Measurements from ENCODE around the gene RBMS3. TPM values are rescaled to one million over a fixed set of nuclear protein-coding genes. Genes with fewer than 3 reads are reported as not detected.
"Not testable (repeated sequence)": the region's sequence is repeated elsewhere in the genome, so short reads cannot be mapped to it uniquely, and the experiment has no call there.

RBMS3 gene
- total RNA-seq, 1 experiment from 2014 or later, result 0.42 TPM

DNA sequence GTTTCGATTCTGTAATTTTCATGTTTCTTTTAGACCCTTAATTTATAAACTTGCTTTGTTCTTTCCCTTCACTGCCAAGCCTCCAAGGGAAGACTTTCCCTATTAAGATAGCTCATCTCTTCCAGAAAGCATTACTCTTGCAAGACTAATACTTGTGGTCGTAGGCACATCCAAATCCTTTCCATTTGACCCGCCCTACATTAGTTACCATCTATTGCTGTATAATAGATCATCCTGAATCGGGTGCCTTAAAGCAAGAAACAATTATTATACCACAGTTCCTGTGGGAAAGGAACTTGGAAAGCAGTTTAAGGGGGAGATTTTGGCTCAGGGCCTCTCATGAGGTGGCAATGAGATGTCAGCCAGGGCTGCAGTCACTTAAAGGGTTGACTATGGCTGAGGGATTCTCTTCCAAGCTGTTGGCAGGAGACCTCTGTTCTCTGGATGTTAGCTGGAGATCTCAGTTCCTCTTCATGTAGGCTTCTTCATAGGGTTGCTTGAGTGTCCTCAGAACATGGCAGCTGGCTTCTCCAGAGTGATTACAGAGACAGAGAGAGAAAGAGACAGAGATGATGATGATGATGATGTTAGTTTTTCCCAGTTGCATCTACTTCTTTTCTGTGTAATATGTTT lies 755.2 kb downstream of the RBMS3 start:
- ChIA-PET POLR2A (no interaction called here), CTCF (interaction anchor here (1.3 kb wide), 1 partner anchor 163 kb away, joined by 4 read pairs; no protein-coding TSS in a partner anchor), RAD21 (ENCODE audit: low non-redundant PET in 1 of 2, low total read pairs in 2 of 2, uncharacterized antibody in 2 of 2, unreplicated experiment in 2 of 2) (no interaction called here)
- H3K9me2 ChIP-seq (ENCODE audit: insufficient read depth), result no peaks in the 10 kb centered on the region
- ATAC-seq (no peak), DNase-seq (ENCODE audit: low read depth, low spot score) (no peak)
- intact Hi-C loops (cut with micrococcal nuclease), result no loop called here
- H3K79me2 ChIP-seq (ENCODE audit: insufficient read depth, low read length), result no peaks in the 10 kb centered on the region
- no peak overlapping the region for H3K4me3 ChIP-seq (replicated peaks in 1 of 2; ENCODE audit: low read depth in 1 of 2, low read length in 2 of 2)
- no peak overlapping the region for H3K9ac ChIP-seq (ENCODE audit: low read length)
- no peaks in the 10 kb centered on the region for H3K27me3 ChIP-seq (ENCODE audit: insufficient read depth, low read length)
- no peak overlapping the region for H2AFZ ChIP-seq (ENCODE audit: low read depth, low read length, poor library complexity, severe bottlenecking)
- no peaks in the 10 kb centered on the region for H3K36me3 ChIP-seq (ENCODE audit: control insufficient read depth in 1 of 2, insufficient read depth in 2 of 2, low read length in 2 of 2)
- TF ChIP-seq MAX (IDR thresholded peaks at IDR 0.05) (no peak), FOSL1 (IDR thresholded peaks at IDR 0.05; ENCODE audit: low read depth) (no peak), EZH2 (IDR thresholded peaks at IDR 0.05) (no peak), ATF3 (IDR thresholded peaks at IDR 0.05) (no peak), EGR1 (IDR thresholded peaks at IDR 0.05; ENCODE audit: low read depth) (no peak)
- no TSS peak for BruUV-seq (replicated peaks)
- no peaks in the 10 kb centered on the region for H3K9me3 ChIP-seq (ENCODE audit: control insufficient read depth in 1 of 2, insufficient read depth in 1 of 2, low read depth in 1 of 2, low read length in 2 of 2)
- H3K4me2 ChIP-seq (ENCODE audit: low read length), result no peak overlapping the region
- no peak overlapping the region for H3K27ac ChIP-seq (ENCODE audit: low read depth, low read length)
- no peaks in the 10 kb centered on the region for H3K4me1 ChIP-seq (ENCODE audit: control insufficient read depth in 1 of 2, insufficient read depth in 2 of 2, low read length in 2 of 2)
- H4K20me1 ChIP-seq (ENCODE audit: insufficient read depth), result no peaks in the 10 kb centered on the region

GRCh38 chr3:30040126-30040525 lies 759.3 kb downstream of the RBMS3 start:
- Histone ChIP-seq H3K9me3 (ENCODE audit: control insufficient read depth in 1 of 2, insufficient read depth in 1 of 2, low read depth in 1 of 2, low read length in 2 of 2) (no peaks in the 10 kb centered on the region), H3K4me3 (replicated peaks in 1 of 2; ENCODE audit: low read depth in 1 of 2, low read length in 2 of 2) (no peak overlapping the region), H3K79me2 (ENCODE audit: insufficient read depth, low read length) (no peaks in the 10 kb centered on the region), H4K20me1 (ENCODE audit: insufficient read depth) (no peaks in the 10 kb centered on the region), H3K4me2 (ENCODE audit: low read length) (no peak overlapping the region), H3K9me2 (ENCODE audit: insufficient read depth) (no peaks in the 10 kb centered on the region), H3K36me3 (ENCODE audit: control insufficient read depth in 1 of 2, insufficient read depth in 2 of 2, low read length in 2 of 2) (no peaks in the 10 kb centered on the region), H3K9ac (ENCODE audit: low read length) (no peak overlapping the region), H2AFZ (ENCODE audit: low read depth, low read length, poor library complexity, severe bottlenecking) (no peak overlapping the region), H3K4me1 (ENCODE audit: control insufficient read depth in 1 of 2, insufficient read depth in 2 of 2, low read length in 2 of 2) (no peaks in the 10 kb centered on the region), H3K27me3 (ENCODE audit: insufficient read depth, low read length) (no peaks in the 10 kb centered on the region), H3K27ac (ENCODE audit: low read depth, low read length) (no peak overlapping the region)
- no TSS peak for BruUV-seq (replicated peaks)
- DNase-seq (ENCODE audit: low read depth, low spot score) (no peak), ATAC-seq (no peak)
- POLR2A ChIA-PET, result no interaction called here
- CTCF ChIA-PET, result interaction anchor here (1.2 to 4.2 kb wide), 2 partner anchors 158 to 708 kb away, joined by 3 to 111 read pairs; no protein-coding TSS in a partner anchor
- TF ChIP-seq CBX3 (IDR thresholded peaks at IDR 0.05; ENCODE audit: low read depth), result no peak
- TF ChIP-seq SP1 (IDR thresholded peaks at IDR 0.05; ENCODE audit: low read depth), result no peak
- RAD21 ChIA-PET (ENCODE audit: low non-redundant PET in 1 of 2, low total read pairs in 2 of 2, uncharacterized antibody in 2 of 2, unreplicated experiment in 2 of 2), result no interaction called here
- intact Hi-C loops (cut with micrococcal nuclease), result loop anchor here (10.0 kb wide), 1 partner anchor 585 kb away; no protein-coding TSS in a partner anchor

GRCh38 chr3:30041481-30041880 lies 760.6 kb downstream of the RBMS3 start:
- BruUV-seq (replicated peaks); H3K27ac ChIP-seq (ENCODE audit: low read depth, low read length); H3K4me2 ChIP-seq (ENCODE audit: low read length); H3K9ac ChIP-seq (ENCODE audit: low read length); POLR2A ChIA-PET; H4K20me1 ChIP-seq (ENCODE audit: insufficient read depth); H3K9me3 ChIP-seq (ENCODE audit: control insufficient read depth in 1 of 2, insufficient read depth in 1 of 2, low read depth in 1 of 2, low read length in 2 of 2); H3K27me3 ChIP-seq (ENCODE audit: insufficient read depth, low read length); H3K79me2 ChIP-seq (ENCODE audit: insufficient read depth, low read length); H3K4me3 ChIP-seq (replicated peaks in 1 of 2; ENCODE audit: low read depth in 1 of 2, low read length in 2 of 2); DNase-seq (ENCODE audit: low read depth, low spot score); H2AFZ ChIP-seq (ENCODE audit: low read depth, low read length, poor library complexity, severe bottlenecking); H3K36me3 ChIP-seq (ENCODE audit: control insufficient read depth in 1 of 2, insufficient read depth in 2 of 2, low read length in 2 of 2); ATAC-seq; H3K9me2 ChIP-seq (ENCODE audit: insufficient read depth); H3K4me1 ChIP-seq (ENCODE audit: control insufficient read depth in 1 of 2, insufficient read depth in 2 of 2, low read length in 2 of 2): not testable (repeated sequence)
- ChIA-PET CTCF (interaction anchor here (1.4 to 4.2 kb wide), 5 partner anchors 11 to 707 kb away, joined by 4 to 111 read pairs (median 13); no protein-coding TSS in a partner anchor), RAD21 (ENCODE audit: low non-redundant PET in 1 of 2, low total read pairs in 2 of 2, uncharacterized antibody in 2 of 2, unreplicated experiment in 2 of 2) (interaction anchor here in 1 of 2 experiments (0.7 to 2.3 kb wide), 2 partner anchors 38 to 158 kb away, joined by 3 to 17 read pairs; no protein-coding TSS in a partner anchor)
- intact Hi-C loops (cut with micrococcal nuclease), result loop anchor here (10.0 kb wide), 1 partner anchor 583 kb away; no protein-coding TSS in a partner anchor

All from HCT116 (cell line).